ENCODE data around the gene GPR32. TPM values are rescaled to one million over a fixed set of nuclear protein-coding genes. Genes with fewer than 3 reads are reported as not detected.
"Not testable (repeated sequence)": the region's sequence is repeated elsewhere in the genome, so short reads cannot be mapped to it uniquely, and the experiment has no call there.

GPR32 gene
- total RNA-seq, 4 donors from 2014 or later = not detected

DNA sequence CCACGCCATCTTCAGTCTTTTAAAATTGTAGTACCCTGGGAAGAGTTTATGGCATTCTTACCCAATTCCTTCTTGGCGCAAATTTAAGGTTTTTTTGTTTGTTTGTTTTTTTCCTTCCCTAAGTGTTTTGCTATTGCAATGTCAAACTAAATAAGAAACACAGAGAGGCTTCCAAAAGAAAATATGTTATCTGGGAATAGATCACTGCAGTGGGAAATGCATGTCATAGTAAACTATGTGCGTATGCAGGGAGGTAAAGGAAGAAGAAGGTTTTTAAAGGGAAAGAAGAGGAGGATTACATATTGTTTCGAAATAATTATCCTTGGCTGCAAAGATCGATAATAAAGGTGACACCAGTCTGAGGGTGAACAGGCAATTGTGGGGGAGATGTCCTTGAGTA lies 33.9 kb upstream of the GPR32 start:
- DNase-seq (ENCODE audit: low spot score) (no peak), ATAC-seq (ENCODE audit: low FRiP score) (no peak)
- no peak for TF ChIP-seq CTCF (IDR thresholded peaks at IDR 0.05)

- no peak for DNase-seq (ENCODE audit: low spot score)
- no peak for TF ChIP-seq CTCF (IDR thresholded peaks at IDR 0.05)
- no peak for ATAC-seq (ENCODE audit: low FRiP score)
Observed at GRCh38 chr19:50739132-50739913, 30.9 kb upstream of the GPR32 start.

GRCh38 chr19:50739914-50740426 lies 30.3 kb upstream of the GPR32 start:
- ATAC-seq (ENCODE audit: low FRiP score) (no peak), DNase-seq (ENCODE audit: low spot score) (no peak)
- TF ChIP-seq CTCF (IDR thresholded peaks at IDR 0.05) = no peak

- no peak for TF ChIP-seq CTCF (IDR thresholded peaks at IDR 0.05)
- ATAC-seq (ENCODE audit: low FRiP score) = no peak
- no peak for DNase-seq (ENCODE audit: low spot score)
Observed at GRCh38 chr19:50741179-50741933, 28.9 kb upstream of the GPR32 start.

GRCh38 chr19:50743537-50743936 lies 26.7 kb upstream of the GPR32 start:
- DNase-seq (ENCODE audit: low spot score) = no peak
- no peak for ATAC-seq (ENCODE audit: low FRiP score)
- no peak for TF ChIP-seq CTCF (IDR thresholded peaks at IDR 0.05)

DNA sequence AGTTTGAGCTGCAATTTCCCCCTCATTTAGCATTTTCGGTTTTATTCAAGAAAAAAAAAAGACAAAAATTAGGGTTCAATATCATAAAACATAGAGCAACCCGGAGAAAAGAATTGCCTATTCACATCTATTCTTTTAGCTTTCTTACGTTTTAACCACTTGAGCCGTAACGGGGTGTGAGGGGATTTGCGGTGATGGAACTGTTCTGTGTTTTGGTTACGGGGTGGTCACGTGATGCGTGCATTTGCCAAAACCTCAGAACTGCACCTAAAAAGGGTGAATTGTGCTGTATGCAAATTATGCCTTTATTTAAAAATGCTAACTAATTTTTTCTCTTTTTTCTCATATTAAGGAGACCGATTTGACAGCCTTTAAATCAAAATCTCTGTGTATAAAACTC lies 25.0 kb upstream of the GPR32 start:
- DNase-seq (ENCODE audit: low spot score) (no peak), ATAC-seq (ENCODE audit: low FRiP score) (no peak)
- no peak for TF ChIP-seq CTCF (IDR thresholded peaks at IDR 0.05)

GRCh38 chr19:50747141-50747540 lies 23.1 kb upstream of the GPR32 start:
- not testable (repeated sequence) for ATAC-seq (ENCODE audit: low FRiP score); DNase-seq (ENCODE audit: low spot score)
